Measurements from ENCODE around the gene OR6C76.

OR6C76 gene

GRCh38 chr12:55425954-55426353 lies at the start of gene OR6C76:
OR6C76 (plus strand) TSS chr12:55426254; CDS start chr12:55426254, 0 bp downstream.
- Histone ChIP-seq H3K4me1 (ENCODE audit: low read length) (no peaks in the 10 kb centered on the region), H4K20me1 (ENCODE audit: insufficient read depth, low read length) (no peaks in the 10 kb centered on the region), H2AFZ (ENCODE audit: low read depth, low read length) (no peak within 1 kb of the TSS), H3K79me2 (ENCODE audit: low read length) (no peaks in the 10 kb centered on the region), H3K27ac (ENCODE audit: low read length) (no peak within 1 kb of the TSS), H3K9me3 (ENCODE audit: insufficient read depth, low read length) (no peaks in the 10 kb centered on the region), H3K4me3 (ENCODE audit: low read length) (no peak within 1 kb of the TSS), H3K9ac (ENCODE audit: low read length) (no peak within 1 kb of the TSS), H3K4me2 (ENCODE audit: low read length) (no peak within 1 kb of the TSS), H3K27me3 (ENCODE audit: low read depth, low read length) (no peaks in the 10 kb centered on the region), H3K36me3 (replicated peaks; ENCODE audit: low read depth, low read length) (no peaks in the 10 kb centered on the region)
- no peak for TF ChIP-seq EZH2phosphoT487 (IDR thresholded peaks at IDR 0.05; ENCODE audit: low read depth)
- TF ChIP-seq, protein P1, sequence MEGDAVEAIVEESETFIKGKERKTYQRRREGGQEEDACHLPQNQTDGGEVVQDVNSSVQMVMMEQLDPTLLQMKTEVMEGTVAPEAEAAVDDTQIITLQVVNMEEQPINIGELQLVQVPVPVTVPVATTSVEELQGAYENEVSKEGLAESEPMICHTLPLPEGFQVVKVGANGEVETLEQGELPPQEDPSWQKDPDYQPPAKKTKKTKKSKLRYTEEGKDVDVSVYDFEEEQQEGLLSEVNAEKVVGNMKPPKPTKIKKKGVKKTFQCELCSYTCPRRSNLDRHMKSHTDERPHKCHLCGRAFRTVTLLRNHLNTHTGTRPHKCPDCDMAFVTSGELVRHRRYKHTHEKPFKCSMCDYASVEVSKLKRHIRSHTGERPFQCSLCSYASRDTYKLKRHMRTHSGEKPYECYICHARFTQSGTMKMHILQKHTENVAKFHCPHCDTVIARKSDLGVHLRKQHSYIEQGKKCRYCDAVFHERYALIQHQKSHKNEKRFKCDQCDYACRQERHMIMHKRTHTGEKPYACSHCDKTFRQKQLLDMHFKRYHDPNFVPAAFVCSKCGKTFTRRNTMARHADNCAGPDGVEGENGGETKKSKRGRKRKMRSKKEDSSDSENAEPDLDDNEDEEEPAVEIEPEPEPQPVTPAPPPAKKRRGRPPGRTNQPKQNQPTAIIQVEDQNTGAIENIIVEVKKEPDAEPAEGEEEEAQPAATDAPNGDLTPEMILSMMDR (IDR thresholded peaks at IDR 0.05; ENCODE audit: low read depth, low read length): no peak

GRCh38 chr12:55385891-55386290 lies 40.2 kb upstream of the OR6C76 start:
- Histone ChIP-seq H3K4me1 (ENCODE audit: low read length) (no peaks in the 10 kb centered on the region), H3K79me2 (ENCODE audit: low read length) (no peaks in the 10 kb centered on the region), H2AFZ (ENCODE audit: low read depth, low read length) (no peak overlapping the region), H3K4me2 (ENCODE audit: low read length) (no peak overlapping the region), H3K27me3 (ENCODE audit: low read depth, low read length) (no peaks in the 10 kb centered on the region), H3K9ac (ENCODE audit: low read length) (no peak overlapping the region), H3K36me3 (replicated peaks; ENCODE audit: low read depth, low read length) (no peaks in the 10 kb centered on the region), H4K20me1 (ENCODE audit: insufficient read depth, low read length) (no peaks in the 10 kb centered on the region), H3K27ac (ENCODE audit: low read length) (no peak overlapping the region), H3K4me3 (ENCODE audit: low read length) (no peak overlapping the region), H3K9me3 (ENCODE audit: insufficient read depth, low read length) (no peaks in the 10 kb centered on the region)
- TF ChIP-seq, protein P1 (IDR thresholded peaks at IDR 0.05; ENCODE audit: low read depth, low read length): no peak
- no peak for TF ChIP-seq EZH2phosphoT487 (IDR thresholded peaks at IDR 0.05; ENCODE audit: low read depth)

DNA sequence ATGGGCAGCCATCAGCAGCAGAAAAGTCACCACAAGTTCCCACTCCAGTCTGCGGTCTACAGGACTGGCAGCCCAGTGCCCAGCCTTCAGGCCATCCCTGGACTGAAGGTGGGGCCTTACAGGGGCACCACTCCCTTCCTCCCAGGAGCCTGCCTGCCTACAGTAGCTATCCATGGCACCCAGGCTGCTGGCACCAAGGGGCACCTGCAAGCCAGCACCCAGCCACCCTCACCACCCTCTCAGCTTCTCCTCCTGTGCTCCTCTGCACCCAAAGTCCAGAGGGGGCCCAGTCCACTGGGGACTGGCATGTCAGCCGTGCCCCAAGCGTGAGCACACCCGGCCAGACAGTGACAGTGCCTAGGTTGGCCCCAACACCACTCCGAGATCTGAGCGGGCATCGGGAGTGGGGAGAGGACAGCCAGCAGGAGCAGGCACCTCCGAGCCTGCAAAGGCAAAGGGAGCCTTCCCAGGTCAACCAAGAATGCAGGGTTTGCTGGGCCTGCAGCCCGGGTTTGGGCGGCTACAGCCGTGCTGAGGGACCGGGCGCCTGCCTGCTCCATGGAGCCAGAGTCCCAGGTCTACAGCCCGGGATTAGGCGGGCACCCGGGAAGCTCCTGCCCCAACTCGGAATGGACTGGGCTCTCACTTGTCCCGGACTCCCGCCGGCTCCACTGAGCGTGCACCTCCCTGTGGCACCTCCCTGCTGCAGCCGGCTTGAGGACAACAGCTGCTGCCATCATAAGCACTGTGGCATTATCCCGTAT lies 33.8 kb upstream of the OR6C76 start:
- Histone ChIP-seq H3K36me3 (replicated peaks; ENCODE audit: low read depth, low read length) (no peaks in the 10 kb centered on the region), H3K27ac (ENCODE audit: low read length) (no peak overlapping the region), H3K9me3 (ENCODE audit: insufficient read depth, low read length) (no peaks in the 10 kb centered on the region), H3K4me2 (ENCODE audit: low read length) (no peak overlapping the region), H4K20me1 (ENCODE audit: insufficient read depth, low read length) (no peaks in the 10 kb centered on the region), H3K4me1 (ENCODE audit: low read length) (no peaks in the 10 kb centered on the region), H3K79me2 (ENCODE audit: low read length) (no peaks in the 10 kb centered on the region), H3K27me3 (ENCODE audit: low read depth, low read length) (no peaks in the 10 kb centered on the region), H3K9ac (ENCODE audit: low read length) (no peak overlapping the region), H2AFZ (ENCODE audit: low read depth, low read length) (no peak overlapping the region), H3K4me3 (ENCODE audit: low read length) (no peak overlapping the region)
- TF ChIP-seq EZH2phosphoT487 (IDR thresholded peaks at IDR 0.05; ENCODE audit: low read depth): no peak
- TF ChIP-seq, protein P1 (IDR thresholded peaks at IDR 0.05; ENCODE audit: low read depth, low read length): no peak

- no peaks in the 10 kb centered on the region for H4K20me1 ChIP-seq (ENCODE audit: insufficient read depth, low read length)
- no peaks in the 10 kb centered on the region for H3K27me3 ChIP-seq (ENCODE audit: low read depth, low read length)
- no peak overlapping the region for H2AFZ ChIP-seq (ENCODE audit: low read depth, low read length)
- H3K36me3 ChIP-seq (replicated peaks; ENCODE audit: low read depth, low read length): no peaks in the 10 kb centered on the region
- no peak overlapping the region for H3K9ac ChIP-seq (ENCODE audit: low read length)
- H3K4me3 ChIP-seq (ENCODE audit: low read length): no peak overlapping the region
- H3K27ac ChIP-seq (ENCODE audit: low read length): no peak overlapping the region
- no peaks in the 10 kb centered on the region for H3K9me3 ChIP-seq (ENCODE audit: insufficient read depth, low read length)
- no peak overlapping the region for H3K4me2 ChIP-seq (ENCODE audit: low read length)
- TF ChIP-seq, protein P1 (IDR thresholded peaks at IDR 0.05; ENCODE audit: low read depth, low read length): no peak
- no peak for TF ChIP-seq EZH2phosphoT487 (IDR thresholded peaks at IDR 0.05; ENCODE audit: low read depth)
- H3K4me1 ChIP-seq (ENCODE audit: low read length): no peaks in the 10 kb centered on the region
- H3K79me2 ChIP-seq (ENCODE audit: low read length): no peaks in the 10 kb centered on the region
Observed at GRCh38 chr12:55396326-55396725, 29.7 kb upstream of the OR6C76 start.
